Measurements from ENCODE around the gene ADAMTS4. TPM values are rescaled to one million over a fixed set of nuclear protein-coding genes. Genes with fewer than 3 reads are reported as not detected.

ADAMTS4 gene
- total and polyA plus RNA-seq, 8 donors: 0.89 to 20.6 (median 2.3) TPM

DNA sequence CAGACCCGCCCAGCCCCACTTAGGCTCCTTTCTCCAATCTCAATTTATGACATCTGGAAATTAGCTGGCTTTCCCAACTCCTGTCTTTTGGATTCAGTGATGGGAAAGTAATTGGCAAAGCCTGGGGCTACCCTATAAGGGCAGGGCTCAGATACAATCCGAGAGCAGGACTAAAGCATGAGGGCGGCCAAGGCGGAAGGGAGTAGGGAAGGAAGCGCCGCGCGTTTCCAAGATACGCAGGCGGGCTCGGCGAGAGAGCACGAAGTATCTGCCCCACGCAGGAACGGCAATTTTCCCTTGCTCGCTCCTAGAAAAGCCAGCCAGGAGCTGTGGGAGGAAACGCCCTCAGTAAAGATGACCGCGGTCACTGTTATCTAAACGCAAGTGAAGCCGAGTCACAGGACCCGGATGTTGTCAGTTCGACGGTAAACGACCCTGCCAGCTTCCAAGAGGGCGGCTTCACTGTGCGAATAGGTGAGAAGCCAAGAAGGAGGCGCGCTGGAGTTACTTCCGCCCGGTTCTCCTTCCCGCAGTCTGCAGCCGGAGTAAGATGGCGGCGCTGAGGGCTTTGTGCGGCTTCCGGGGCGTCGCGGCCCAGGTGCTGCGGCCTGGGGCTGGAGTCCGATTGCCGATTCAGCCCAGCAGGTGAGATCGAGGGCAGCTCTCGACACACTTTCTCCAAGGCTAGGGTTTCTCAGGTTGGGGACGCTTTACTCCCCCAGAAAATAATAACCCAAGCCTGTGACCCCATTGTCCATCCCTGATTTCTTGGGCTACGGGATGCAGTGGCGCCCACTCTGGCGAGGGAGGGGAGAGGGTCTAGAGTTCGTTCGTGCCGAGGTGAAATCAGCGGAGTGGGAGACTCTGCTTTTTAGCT, 3.2 kb upstream of the ADAMTS4 start, which contains the start of gene NDUFS2:
Gene NDUFS2 (plus strand): TSS at position 532 of the 877 bp plus-strand sequence. CDS start 19 bp downstream, at position 551.
- DNase-seq: peak; percentile 99 to 100
- Histone ChIP-seq H3K4me1 (peaks cover 33 to 90% (median 82%) of the 10 kb centered on the region in 4 donors), H3K27ac (peak within 1 kb of the TSS; percentile 95 to 98 (median 96)), H3K36me3 (peaks cover 6 to 35% (median 30%) of the 10 kb centered on the region in 4 donors), H3K9me3 (no peaks in the 10 kb centered on the region), H3K4me3 (peak within 1 kb of the TSS; percentile 73 to 81 (median 74)), H3K27me3 (peaks cover 0 to 8% (median 0%) of the 10 kb centered on the region in 3 donors)
- intact Hi-C loops (cut with DNase I; ENCODE audit: low total_unique reads): no loop called here
- TF ChIP-seq POLR2AphosphoS5 (IDR thresholded peaks at IDR 0.05) (peak; percentile 57 to 94 (median 85)), POLR2A (IDR thresholded peaks at IDR 0.05) (peak in 2 of 4 donors; percentile 54 to 59), EP300 (IDR thresholded peaks at IDR 0.05) (no peak)
- TF ChIP-seq, protein P1, sequence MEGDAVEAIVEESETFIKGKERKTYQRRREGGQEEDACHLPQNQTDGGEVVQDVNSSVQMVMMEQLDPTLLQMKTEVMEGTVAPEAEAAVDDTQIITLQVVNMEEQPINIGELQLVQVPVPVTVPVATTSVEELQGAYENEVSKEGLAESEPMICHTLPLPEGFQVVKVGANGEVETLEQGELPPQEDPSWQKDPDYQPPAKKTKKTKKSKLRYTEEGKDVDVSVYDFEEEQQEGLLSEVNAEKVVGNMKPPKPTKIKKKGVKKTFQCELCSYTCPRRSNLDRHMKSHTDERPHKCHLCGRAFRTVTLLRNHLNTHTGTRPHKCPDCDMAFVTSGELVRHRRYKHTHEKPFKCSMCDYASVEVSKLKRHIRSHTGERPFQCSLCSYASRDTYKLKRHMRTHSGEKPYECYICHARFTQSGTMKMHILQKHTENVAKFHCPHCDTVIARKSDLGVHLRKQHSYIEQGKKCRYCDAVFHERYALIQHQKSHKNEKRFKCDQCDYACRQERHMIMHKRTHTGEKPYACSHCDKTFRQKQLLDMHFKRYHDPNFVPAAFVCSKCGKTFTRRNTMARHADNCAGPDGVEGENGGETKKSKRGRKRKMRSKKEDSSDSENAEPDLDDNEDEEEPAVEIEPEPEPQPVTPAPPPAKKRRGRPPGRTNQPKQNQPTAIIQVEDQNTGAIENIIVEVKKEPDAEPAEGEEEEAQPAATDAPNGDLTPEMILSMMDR (IDR thresholded peaks at IDR 0.05): no peak
- 2 to 3% (median 3%) methylated on average over 36 to 53 of the region's 53 CpGs for WGBS, 5 donors

DNA sequence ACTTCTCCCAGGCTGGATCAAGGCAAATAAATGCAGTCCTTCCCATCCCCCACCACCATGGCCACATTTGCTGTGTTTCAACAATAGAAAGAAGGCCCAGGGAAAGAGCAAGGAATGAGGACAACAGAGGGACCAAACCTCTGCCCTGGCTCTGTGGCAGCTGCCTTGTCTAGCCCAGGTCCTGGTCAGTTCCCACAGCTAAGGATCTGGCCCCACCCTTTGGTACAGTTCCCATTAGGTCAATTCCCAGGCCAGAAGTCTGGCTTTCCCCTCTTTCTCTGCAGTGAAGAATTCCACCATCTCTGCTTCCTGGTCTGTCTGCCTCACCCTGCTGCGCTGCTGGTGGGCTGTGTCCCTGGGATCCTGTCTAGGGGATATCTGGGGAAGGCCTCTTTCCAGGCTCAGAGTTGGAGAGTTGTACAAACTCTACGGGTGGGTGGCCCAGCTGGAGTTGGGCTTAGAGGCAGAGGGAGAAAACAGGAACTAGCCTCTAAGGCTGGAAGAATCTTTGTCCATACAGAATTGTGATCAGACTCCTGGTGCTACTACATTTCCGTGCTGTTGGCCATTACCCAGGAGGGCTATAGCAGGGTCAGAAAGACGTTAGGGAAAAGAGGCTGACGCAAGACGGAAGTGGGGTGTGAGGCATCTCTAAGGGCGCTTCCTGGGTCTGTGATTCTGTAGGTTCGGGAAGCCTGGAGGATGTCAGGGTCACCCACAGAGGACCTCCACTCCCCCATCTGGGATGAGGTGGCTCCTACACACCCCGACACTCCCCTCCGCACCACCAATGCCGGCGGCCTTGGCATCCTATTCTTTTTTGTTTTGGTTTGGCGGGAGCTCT, 2.4 kb upstream of the ADAMTS4 start:
- Histone ChIP-seq H3K36me3 (peaks cover 6 to 26% (median 22%) of the 10 kb centered on the region in 4 donors), H3K9me3 (no peaks in the 10 kb centered on the region), H3K4me3 (peak overlapping the region; percentile 73 to 81 (median 74)), H3K27ac (peak overlapping the region; percentile 95 to 98 (median 96)), H3K4me1 (peaks cover 33 to 90% (median 79%) of the 10 kb centered on the region in 4 donors), H3K27me3 (peaks cover 0 to 8% (median 0%) of the 10 kb centered on the region in 3 donors)
- peak in 1 of 3 donors; percentile 46 for TF ChIP-seq POLR2AphosphoS5 (IDR thresholded peaks at IDR 0.05)
- TF ChIP-seq, protein P1 (IDR thresholded peaks at IDR 0.05): no peak
- intact Hi-C loops (cut with DNase I; ENCODE audit: low total_unique reads): no loop called here
- peak; percentile 49 to 79 for DNase-seq
- WGBS, 5 donors: 38 to 73% (median 63%) methylated on average over 13 of the region's 13 CpGs

DNA sequence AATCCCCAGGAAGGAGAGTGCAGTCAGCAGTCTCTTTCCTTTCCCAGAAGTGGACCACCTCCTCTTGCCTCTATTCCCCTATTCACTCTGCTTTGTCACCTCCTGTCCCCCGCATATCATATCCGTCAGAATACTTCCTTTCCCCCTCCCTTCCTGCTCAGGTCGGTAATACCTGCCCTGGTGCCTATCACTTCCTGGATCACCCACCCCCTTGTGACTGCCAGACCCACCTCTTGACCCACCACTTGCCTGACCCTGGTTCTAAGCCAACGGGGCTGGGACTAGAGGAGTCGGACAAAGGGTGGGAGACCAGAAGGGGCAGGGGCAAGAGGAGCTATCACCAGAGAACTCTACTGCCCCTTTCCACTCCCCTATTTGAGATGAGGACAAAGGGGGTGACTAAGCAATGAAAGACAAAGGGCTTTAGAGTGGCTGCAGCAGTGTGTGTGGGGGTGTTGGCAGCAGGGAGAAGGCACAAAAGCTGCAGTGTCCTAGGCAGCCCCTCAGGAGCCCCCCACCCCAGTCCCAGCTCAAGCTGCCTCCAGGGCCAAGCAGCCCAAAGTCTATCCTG, 1.7 kb upstream of the ADAMTS4 start:
- 52 to 75% (median 60%) methylated on average over 5 of the region's 5 CpGs for WGBS, 5 donors
- TF ChIP-seq EP300 (IDR thresholded peaks at IDR 0.05): no peak
- no peak for TF ChIP-seq POLR2AphosphoS5 (IDR thresholded peaks at IDR 0.05)

DNA sequence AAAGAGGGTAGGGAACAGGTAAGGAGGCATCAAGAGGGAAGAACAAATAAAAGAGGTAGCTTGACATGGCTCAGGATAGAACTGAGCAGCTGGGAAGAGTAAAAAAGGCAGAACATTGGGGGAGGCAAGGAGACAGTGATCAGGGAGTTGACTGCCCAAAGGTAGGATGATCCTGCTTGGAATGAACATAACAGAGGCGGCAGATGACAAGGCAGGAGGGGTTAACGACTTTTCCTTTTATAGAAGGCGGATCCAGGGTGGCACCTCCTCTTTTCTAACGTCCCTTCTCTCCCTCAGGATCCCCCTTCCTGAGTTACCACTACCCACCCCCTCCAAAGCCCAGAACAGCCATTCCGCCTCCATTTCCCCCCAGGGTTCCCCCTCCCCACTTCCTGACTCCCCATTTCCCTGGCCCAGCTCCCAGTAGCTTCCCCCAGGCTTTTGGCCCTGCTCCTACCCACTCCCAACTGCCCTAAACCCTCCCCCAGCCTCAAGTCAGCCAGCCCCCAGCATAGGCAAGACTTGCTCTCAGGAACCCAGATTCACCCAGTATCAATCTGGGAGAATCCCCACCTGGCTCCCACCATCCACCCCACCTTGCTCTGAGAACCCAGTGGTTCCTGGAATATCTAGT, 769 bp upstream of the ADAMTS4 start:
- intact Hi-C loops (cut with DNase I; ENCODE audit: low total_unique reads): no loop called here
- H3K4me1 ChIP-seq: peaks cover 27 to 90% (median 74%) of the 10 kb centered on the region in 4 donors
- H3K9me3 ChIP-seq: no peaks in the 10 kb centered on the region
- peak overlapping the region in 1 of 4 donors; percentile 9 for H3K4me3 ChIP-seq
- peak in 1 of 2 donors; percentile 64 for DNase-seq
- peaks cover 0 to 8% (median 0%) of the 10 kb centered on the region in 3 donors for H3K27me3 ChIP-seq
- peaks cover 3 to 18% (median 15%) of the 10 kb centered on the region in 4 donors for H3K36me3 ChIP-seq
- 51 to 70% (median 60%) methylated on average over 5 of the region's 5 CpGs for WGBS, 5 donors
- H3K27ac ChIP-seq: peak overlapping the region; percentile 5 to 98 (median 96)
- TF ChIP-seq EP300 (IDR thresholded peaks at IDR 0.05) (no peak), POLR2AphosphoS5 (IDR thresholded peaks at IDR 0.05) (no peak), POLR2A (IDR thresholded peaks at IDR 0.05) (no peak)
- TF ChIP-seq, protein P1 (IDR thresholded peaks at IDR 0.05): no peak

More for the DNA sequence above, 1.7 kb upstream of the ADAMTS4 start:
- peak in 1 of 2 donors; percentile 65 for DNase-seq
- H3K36me3 ChIP-seq: peaks cover 6 to 19% (median 16%) of the 10 kb centered on the region in 4 donors
- peaks cover 33 to 90% (median 78%) of the 10 kb centered on the region in 4 donors for H3K4me1 ChIP-seq
- H3K4me3 ChIP-seq: peak overlapping the region in 1 of 4 donors; percentile 74
- no peaks in the 10 kb centered on the region for H3K9me3 ChIP-seq
- intact Hi-C loops (cut with DNase I; ENCODE audit: low total_unique reads): no loop called here
- peaks cover 0 to 8% (median 0%) of the 10 kb centered on the region in 3 donors for H3K27me3 ChIP-seq
- peak overlapping the region; percentile 95 to 98 (median 96) for H3K27ac ChIP-seq
